HepG2 (cell line): Measurements from ENCODE around the gene PARD3. TPM values are rescaled to one million over a fixed set of nuclear protein-coding genes. Genes with fewer than 3 reads are reported as not detected.

Experiments used
- ASH2L ChIP-seq: fragments of 300-600, 200-600 bp; sonication (generic); IDR thresholded peaks from 2 replicates; pipeline ENCODE4 v1.7.0; 2017; ENCODE audit warnings: low read depth, mild to moderate bottlenecking, moderate library complexity, mixed read lengths, low read length; ENCODE audit not compliant: insufficient read length
- ATF1 ChIP-seq: IDR thresholded peaks from 2 replicates; pipeline ENCODE4 v1.6.1; 2016; ENCODE audit warnings: mild to moderate bottlenecking, control low read depth
- GATAD1 ChIP-seq: IDR thresholded peaks from 2 replicates; pipeline ENCODE4 v1.6.1; 2016; ENCODE audit warnings: missing genetic modification reagents, missing compliant biosample characterization
- GFI1 ChIP-seq: sonication (generic); formaldehyde crosslinking; IDR thresholded peaks from 2 replicates; pipeline ENCODE4 v1.5.0; 2020; ENCODE audit warnings: missing genetic modification reagents, mild to moderate bottlenecking, borderline replicate concordance
- GLI4 ChIP-seq: sonication (generic); formaldehyde crosslinking; IDR thresholded peaks from 2 replicates; pipeline ENCODE4 v1.5.1; 2020; ENCODE audit warnings: missing genetic modification reagents, mild to moderate bottlenecking, moderate library complexity, borderline replicate concordance
- HDAC2 ChIP-seq: sonication (generic); formaldehyde crosslinking; IDR thresholded peaks from 2 replicates; pipeline ENCODE4 v1.4.0; 2020; ENCODE audit warnings: missing genetic modification reagents
- HNF4G ChIP-seq, 2 experiments: sonication (generic) in 1 of 2; formaldehyde crosslinking in 1 of 2; IDR thresholded peaks; 2 replicates each; pipeline versions ENCODE4 v1.4.0 to v1.6.1; 2011 to 2020; ENCODE audit warnings: borderline replicate concordance in 2 of 2, low read depth in 2 of 2, mild to moderate bottlenecking in 2 of 2, low read length in 1 of 2, missing genetic modification reagents in 1 of 2, moderate library complexity in 1 of 2
- KDM1A ChIP-seq: IDR thresholded peaks from 2 replicates; pipeline ENCODE4 v1.6.1; 2016; ENCODE audit warnings: missing compliant biosample characterization
- NONO ChIP-seq, 2 experiments: fragments of 450-650 bp in 1 of 2; sonication (generic) in 1 of 2; formaldehyde crosslinking in 1 of 2; IDR thresholded peaks in 1 of 2; conservative IDR thresholded peaks in 1 of 2; 2 replicates each; pipeline versions ENCODE4 v1.6.1 to v1.8.0; 2017 to 2022; ENCODE audit warnings: mild to moderate bottlenecking in 1 of 2, missing genetic modification reagents in 1 of 2, moderate library complexity in 1 of 2
- RFXAP ChIP-seq: sonication (generic); formaldehyde crosslinking; IDR thresholded peaks from 2 replicates; pipeline ENCODE4 v1.4.0; 2020; ENCODE audit warnings: missing genetic modification reagents, borderline replicate concordance
- ZNF20 ChIP-seq: sonication (generic); formaldehyde crosslinking; IDR thresholded peaks from 2 replicates; pipeline ENCODE4 v1.4.0; 2020; ENCODE audit warnings: mild to moderate bottlenecking, moderate library complexity, missing genetic modification reagents
- ZNF709 ChIP-seq: sonication (generic); formaldehyde crosslinking; IDR thresholded peaks from 2 replicates; pipeline ENCODE4 v1.5.0; 2020; ENCODE audit warnings: mild to moderate bottlenecking, missing genetic modification reagents
- ZNF879 ChIP-seq: sonication (generic); formaldehyde crosslinking; IDR thresholded peaks from 2 replicates; pipeline ENCODE4 v1.8.1; 2023; ENCODE audit warnings: missing genetic modification reagents
- ZSCAN9 ChIP-seq: IDR thresholded peaks from 2 replicates; pipeline ENCODE4 v1.6.1; 2016; ENCODE audit warnings: borderline replicate concordance
- polyA plus RNA-seq, 8 experiments: library from polyadenylated mRNA; depleted of rRNA in 3 of 8; stranded (reverse) in 7 of 8; unstranded in 1 of 8; fragments of >200 nt; fragmentation: Illumina TruSeq in 4 of 8; extraction: Trizol in 4 of 8; gene quantifications; 2 replicates each; pipeline versions ENCODE4 v1.2.1 to v1.2.3, GENCODE V29; 2011 to 2016; ENCODE audit warnings: low read depth in 4 of 8, missing spikeins in 1 of 8, mixed read lengths in 1 of 8; ENCODE audit not compliant: insufficient read depth in 1 of 8
- total RNA-seq, 5 experiments: library from RNA; depleted of rRNA; stranded (reverse); fragments of >200 nt; fragmentation: Illumina TruSeq; extraction: Trizol; gene quantifications; 2 replicates each; pipeline ENCODE4 v1.2.3, GENCODE V29; 2016; ENCODE audit warnings: low read depth in 1 of 5
- TF ChIP-seq, protein P1 (sequence below): sonication (generic); formaldehyde crosslinking; IDR thresholded peaks from 2 replicates; pipeline ENCODE4 v1.8.0; 2022; ENCODE audit warnings: mild to moderate bottlenecking, missing genetic modification reagents, borderline replicate concordance
- TF ChIP-seq, protein P2 (sequence below): sonication (generic); formaldehyde crosslinking; IDR thresholded peaks from 2 replicates; pipeline ENCODE4 v1.9.0; 2021; ENCODE audit warnings: mild to moderate bottlenecking, missing genetic modification reagents
- TF ChIP-seq, protein P3 (sequence below): IDR thresholded peaks from 2 replicates; pipeline ENCODE4 v1.6.1; 2012; ENCODE audit warnings: inconsistent platforms
- TF ChIP-seq, protein P4 (sequence below): IDR thresholded peaks from 2 replicates; pipeline ENCODE4 v1.6.1; 2016; ENCODE audit warnings: mild to moderate bottlenecking

The PARD3 gene
- total and polyA plus RNA-seq, 2 of the 13 experiments (the other 11 are each of a cell fraction or from before 2014, with no cell fraction given), result 40.9 to 60.0 TPM

DNA sequence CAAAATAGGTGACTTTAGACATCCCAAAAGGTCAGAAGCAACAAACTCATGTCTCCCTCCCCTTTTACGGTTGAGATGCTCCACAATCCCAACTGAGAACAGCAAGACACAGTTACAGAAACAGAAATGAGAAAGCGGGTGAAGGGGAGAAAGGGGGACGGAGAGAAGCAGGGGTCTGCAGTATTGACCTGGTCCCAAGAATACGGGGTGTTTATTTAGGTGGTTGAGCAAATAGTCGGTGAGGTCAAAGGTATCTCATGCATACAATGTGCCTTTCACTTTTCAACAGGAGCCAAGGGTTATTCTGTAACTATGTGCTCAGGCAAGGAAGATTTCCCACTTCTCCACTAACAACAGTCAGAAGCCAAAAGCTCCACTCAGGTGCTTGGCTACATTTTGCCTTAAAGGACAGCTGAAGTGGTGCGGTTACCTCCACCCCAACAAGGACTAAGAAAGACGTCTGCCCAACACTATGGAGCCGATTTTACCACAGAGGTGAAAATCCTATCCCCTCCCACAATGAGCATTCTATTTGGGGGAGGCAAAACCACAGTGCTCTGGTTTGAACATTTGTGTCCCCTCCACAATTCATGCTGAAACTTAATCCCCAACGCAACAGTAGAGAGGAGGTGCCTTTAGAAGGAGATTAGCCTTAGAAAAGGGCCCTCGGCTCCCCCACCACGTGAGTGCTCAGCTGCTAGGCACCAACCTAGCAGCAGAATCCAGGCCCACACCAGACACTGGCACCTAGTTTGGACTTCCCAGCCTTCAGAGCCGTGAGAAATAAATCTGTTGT, 77.9 kb downstream of the PARD3 start (continued):
- TF ChIP-seq KDM1A (0 out of 2 replicates have a peak, but pooled peaks have one; percentile 22), GATAD1 (CRISPR knock-in tag) (peak; percentile 38; the same call in 1 of the 2 replicates), NONO (IDR thresholded peaks at IDR 0.05) (no peak), NONO (CRISPR knock-in tag; conservative IDR thresholded peaks at IDR 0.05) (peak; percentile 84), ZNF20 (no peak), GLI4 (CRISPR knock-in tag) (peak; percentile 81; the same call in 1 of the 2 replicates), ASH2L (peak; percentile 58), ATF1 (CRISPR knock-in tag) (no peak), HNF4G (IDR thresholded peaks at IDR 0.05; ENCODE audit: borderline replicate concordance, low read depth, low read length) (peak; percentile 97), HNF4G (CRISPR knock-in tag; IDR thresholded peaks at IDR 0.05; ENCODE audit: borderline replicate concordance, low read depth) (peak; percentile 82; the same call in 1 of the 2 replicates), HDAC2 (CRISPR knock-in tag) (peak; percentile 87), GFI1 (CRISPR knock-in tag) (peak; percentile 77), ZSCAN9 (peak; percentile 70; the same call in 1 of the 2 replicates), ZNF879 (CRISPR knock-in tag) (no peak), RFXAP (peak; percentile 91), ZNF709 (CRISPR knock-in tag) (peak; percentile 15; the same call in 1 of the 2 replicates)
- TF ChIP-seq, protein P1, sequence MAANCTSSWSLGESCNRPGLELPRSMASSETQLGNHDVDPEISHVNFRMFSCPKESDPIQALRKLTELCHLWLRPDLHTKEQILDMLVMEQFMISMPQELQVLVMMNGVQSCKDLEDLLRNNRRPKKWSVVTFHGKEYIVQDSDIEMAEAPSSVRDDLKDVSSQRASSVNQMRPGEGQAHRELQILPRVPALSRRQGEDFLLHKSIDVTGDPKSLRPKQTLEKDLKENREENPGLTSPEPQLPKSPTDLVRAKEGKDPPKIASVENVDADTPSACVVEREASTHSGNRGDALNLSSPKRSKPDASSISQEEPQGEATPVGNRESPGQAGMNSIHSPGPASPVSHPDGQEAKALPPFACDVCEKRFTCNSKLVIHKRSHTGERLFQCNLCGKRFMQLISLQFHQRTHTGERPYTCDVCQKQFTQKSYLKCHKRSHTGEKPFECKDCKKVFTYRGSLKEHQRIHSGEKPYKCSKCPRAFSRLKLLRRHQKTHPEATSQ (CRISPR knock-in tag), result peak; percentile 28; the same call in 1 of the 2 replicates
- TF ChIP-seq, protein P2, sequence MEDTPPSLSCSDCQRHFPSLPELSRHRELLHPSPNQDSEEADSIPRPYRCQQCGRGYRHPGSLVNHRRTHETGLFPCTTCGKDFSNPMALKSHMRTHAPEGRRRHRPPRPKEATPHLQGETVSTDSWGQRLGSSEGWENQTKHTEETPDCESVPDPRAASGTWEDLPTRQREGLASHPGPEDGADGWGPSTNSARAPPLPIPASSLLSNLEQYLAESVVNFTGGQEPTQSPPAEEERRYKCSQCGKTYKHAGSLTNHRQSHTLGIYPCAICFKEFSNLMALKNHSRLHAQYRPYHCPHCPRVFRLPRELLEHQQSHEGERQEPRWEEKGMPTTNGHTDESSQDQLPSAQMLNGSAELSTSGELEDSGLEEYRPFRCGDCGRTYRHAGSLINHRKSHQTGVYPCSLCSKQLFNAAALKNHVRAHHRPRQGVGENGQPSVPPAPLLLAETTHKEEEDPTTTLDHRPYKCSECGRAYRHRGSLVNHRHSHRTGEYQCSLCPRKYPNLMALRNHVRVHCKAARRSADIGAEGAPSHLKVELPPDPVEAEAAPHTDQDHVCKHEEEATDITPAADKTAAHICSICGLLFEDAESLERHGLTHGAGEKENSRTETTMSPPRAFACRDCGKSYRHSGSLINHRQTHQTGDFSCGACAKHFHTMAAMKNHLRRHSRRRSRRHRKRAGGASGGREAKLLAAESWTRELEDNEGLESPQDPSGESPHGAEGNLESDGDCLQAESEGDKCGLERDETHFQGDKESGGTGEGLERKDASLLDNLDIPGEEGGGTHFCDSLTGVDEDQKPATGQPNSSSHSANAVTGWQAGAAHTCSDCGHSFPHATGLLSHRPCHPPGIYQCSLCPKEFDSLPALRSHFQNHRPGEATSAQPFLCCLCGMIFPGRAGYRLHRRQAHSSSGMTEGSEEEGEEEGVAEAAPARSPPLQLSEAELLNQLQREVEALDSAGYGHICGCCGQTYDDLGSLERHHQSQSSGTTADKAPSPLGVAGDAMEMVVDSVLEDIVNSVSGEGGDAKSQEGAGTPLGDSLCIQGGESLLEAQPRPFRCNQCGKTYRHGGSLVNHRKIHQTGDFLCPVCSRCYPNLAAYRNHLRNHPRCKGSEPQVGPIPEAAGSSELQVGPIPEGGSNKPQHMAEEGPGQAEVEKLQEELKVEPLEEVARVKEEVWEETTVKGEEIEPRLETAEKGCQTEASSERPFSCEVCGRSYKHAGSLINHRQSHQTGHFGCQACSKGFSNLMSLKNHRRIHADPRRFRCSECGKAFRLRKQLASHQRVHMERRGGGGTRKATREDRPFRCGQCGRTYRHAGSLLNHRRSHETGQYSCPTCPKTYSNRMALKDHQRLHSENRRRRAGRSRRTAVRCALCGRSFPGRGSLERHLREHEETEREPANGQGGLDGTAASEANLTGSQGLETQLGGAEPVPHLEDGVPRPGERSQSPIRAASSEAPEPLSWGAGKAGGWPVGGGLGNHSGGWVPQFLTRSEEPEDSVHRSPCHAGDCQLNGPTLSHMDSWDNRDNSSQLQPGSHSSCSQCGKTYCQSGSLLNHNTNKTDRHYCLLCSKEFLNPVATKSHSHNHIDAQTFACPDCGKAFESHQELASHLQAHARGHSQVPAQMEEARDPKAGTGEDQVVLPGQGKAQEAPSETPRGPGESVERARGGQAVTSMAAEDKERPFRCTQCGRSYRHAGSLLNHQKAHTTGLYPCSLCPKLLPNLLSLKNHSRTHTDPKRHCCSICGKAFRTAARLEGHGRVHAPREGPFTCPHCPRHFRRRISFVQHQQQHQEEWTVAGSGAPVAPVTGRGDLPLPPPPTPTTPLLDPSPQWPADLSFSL (CRISPR knock-in tag), result peak; percentile 55; the same call in 1 of the 2 replicates
- TF ChIP-seq, protein P3, sequence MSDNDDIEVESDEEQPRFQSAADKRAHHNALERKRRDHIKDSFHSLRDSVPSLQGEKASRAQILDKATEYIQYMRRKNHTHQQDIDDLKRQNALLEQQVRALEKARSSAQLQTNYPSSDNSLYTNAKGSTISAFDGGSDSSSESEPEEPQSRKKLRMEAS, result 0 out of 2 replicates have a peak, but pooled peaks have one; percentile 23
- TF ChIP-seq, protein P4, sequence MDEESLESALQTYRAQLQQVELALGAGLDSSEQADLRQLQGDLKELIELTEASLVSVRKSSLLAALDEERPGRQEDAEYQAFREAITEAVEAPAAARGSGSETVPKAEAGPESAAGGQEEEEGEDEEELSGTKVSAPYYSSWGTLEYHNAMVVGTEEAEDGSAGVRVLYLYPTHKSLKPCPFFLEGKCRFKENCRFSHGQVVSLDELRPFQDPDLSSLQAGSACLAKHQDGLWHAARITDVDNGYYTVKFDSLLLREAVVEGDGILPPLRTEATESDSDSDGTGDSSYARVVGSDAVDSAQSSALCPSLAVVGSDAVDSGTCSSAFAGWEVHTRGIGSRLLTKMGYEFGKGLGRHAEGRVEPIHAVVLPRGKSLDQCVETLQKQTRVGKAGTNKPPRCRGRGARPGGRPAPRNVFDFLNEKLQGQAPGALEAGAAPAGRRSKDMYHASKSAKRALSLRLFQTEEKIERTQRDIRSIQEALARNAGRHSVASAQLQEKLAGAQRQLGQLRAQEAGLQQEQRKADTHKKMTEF (CRISPR knock-in tag), result peak; percentile 70; the same call in 1 of the 2 replicates
